AG04450 (cell line): ENCODE results near the gene CRYBG3. TPM values are rescaled to one million over a fixed set of nuclear protein-coding genes. Genes with fewer than 3 reads are reported as not detected.
"Not testable (repeated sequence)": the region's sequence is repeated elsewhere in the genome, so short reads cannot be mapped to it uniquely, and the experiment has no call there.

Experiments used
- CTCF ChIA-PET: fragments of 300-600, 350-600 bp; formaldehyde crosslinking; extraction: SDS; loops from one replicate; lab custom pipeline; 2022; ENCODE audit warnings: antibody characterized with exemption, inconsistent platforms; lab: Charles Lee
- POLR2A ChIA-PET: fragments of 350-600 bp; formaldehyde crosslinking; extraction: SDS; loops from one replicate; lab custom pipeline; 2021; ENCODE audit warnings: antibody characterized with exemption, inconsistent platforms; lab: Yijun Ruan, JAX
- DNase-seq: peaks from one replicate; pipeline ENCODE4 v3.0.0-alpha.2; 2011; ENCODE audit warnings: low read depth, low spot score
- H3K27ac ChIP-seq: one replicate; pipeline ENCODE4 v1.5.1; 2012; ENCODE audit warnings: low read depth, low read length, control low read depth
- H3K27me3 ChIP-seq: one replicate; pipeline ENCODE4 v1.6.0; 2012; ENCODE audit warnings: low read length; ENCODE audit not compliant: control insufficient read depth, insufficient read depth
- H3K4me3 ChIP-seq: 2 replicates; pipeline ENCODE4 v1.5.1; 2011; ENCODE audit warnings: mild to moderate bottlenecking, low read depth, low read length, control low read depth
- H3K9me3 ChIP-seq: 2 replicates; pipeline ENCODE4 v1.5.1; 2012; ENCODE audit warnings: low read length; ENCODE audit not compliant: control insufficient read depth, insufficient read depth
- CTCF ChIP-seq: IDR thresholded peaks from 2 replicates; pipeline ENCODE4 v1.5.1; 2011; ENCODE audit warnings: low read depth, low read length, control low read depth, inconsistent platforms
- polyA plus RNA-seq: library from polyadenylated mRNA; depleted of rRNA; stranded (reverse); fragments of >200 nt; gene quantifications from 2 replicates; pipeline ENCODE4 v1.2.3, GENCODE V29; 2011

The CRYBG3 gene
- polyA plus RNA-seq, 1 experiment: 9.9 TPM

DNA sequence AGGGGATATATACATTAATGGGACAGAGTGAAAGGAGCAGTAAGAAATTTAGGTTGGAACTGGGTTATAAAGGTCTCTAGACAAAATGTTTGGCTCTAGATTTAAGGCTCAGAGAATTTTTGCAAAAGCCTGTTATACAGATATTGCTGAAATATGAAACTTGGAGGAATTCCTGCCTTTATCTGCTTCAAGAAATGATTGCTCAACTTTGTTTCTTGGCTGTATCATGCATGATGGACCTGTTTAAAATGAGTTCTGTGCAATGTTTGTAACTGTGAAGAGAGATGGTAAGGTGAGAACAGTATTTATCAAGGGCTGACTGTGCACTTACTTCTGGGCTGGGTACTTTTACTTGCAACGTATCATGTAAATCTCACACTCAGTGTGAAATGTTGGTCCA, 3.3 kb downstream of the CRYBG3 start:
- no peak for DNase-seq
- H3K9me3 ChIP-seq: no peaks in the 10 kb centered on the region
- ChIA-PET CTCF (no interaction called here), POLR2A (no interaction called here)
- no peaks in the 10 kb centered on the region for H3K27me3 ChIP-seq
- H3K4me3 ChIP-seq: no peak overlapping the region
- TF ChIP-seq CTCF: no peak
- H3K27ac ChIP-seq: no peak overlapping the region

DNA sequence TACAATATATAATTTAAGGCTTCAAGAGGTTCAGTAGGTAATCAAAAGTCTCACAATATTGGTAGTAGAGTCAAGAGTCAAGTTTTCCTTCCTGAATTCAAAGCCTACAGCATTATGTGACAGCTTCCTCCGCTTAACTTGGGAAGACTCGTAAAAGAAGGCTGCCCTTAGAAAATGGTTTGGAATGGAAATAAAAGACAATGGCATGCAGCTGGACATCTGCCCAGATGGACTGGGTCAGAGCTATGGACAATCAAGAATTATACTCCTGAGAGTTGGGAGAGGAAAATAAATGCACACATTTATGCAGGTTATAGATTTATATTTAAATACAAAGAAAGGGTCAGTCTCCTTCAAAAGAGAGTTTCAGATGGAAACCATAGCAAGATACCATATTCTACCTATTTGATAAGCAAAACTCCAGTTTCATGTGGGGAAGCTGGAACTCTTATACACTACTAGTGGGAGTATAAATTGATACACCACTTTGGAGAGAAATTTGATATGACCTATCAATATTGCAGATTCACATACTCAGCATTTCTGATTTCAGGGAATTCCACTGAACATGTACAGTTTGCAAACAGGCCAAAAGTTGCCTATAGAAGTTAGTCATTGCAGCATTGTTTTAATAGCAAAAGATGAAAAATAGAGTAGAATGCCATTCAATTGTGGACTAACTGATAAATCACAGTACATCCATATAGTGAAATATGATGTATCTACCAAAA, 6.1 kb downstream of the CRYBG3 start:
- no peak overlapping the region for H3K4me3 ChIP-seq
- ChIA-PET POLR2A (no interaction called here), CTCF (interaction anchor here (0.6 kb wide), 1 partner anchor 1196 kb away, joined by 3 read pairs; no protein-coding TSS in a partner anchor)
- H3K9me3 ChIP-seq: no peaks in the 10 kb centered on the region
- TF ChIP-seq CTCF: no peak
- H3K27ac ChIP-seq: no peak overlapping the region
- no peaks in the 10 kb centered on the region for H3K27me3 ChIP-seq
- no peak for DNase-seq

- Histone ChIP-seq H3K27me3 (no peaks in the 10 kb centered on the region), H3K27ac (no peak overlapping the region), H3K9me3 (no peaks in the 10 kb centered on the region), H3K4me3 (no peak overlapping the region)
- no peak for DNase-seq
- ChIA-PET CTCF (interaction anchor here (1.2 kb wide), 1 partner anchor 185 kb away, joined by 3 read pairs; no protein-coding TSS in a partner anchor), POLR2A (no interaction called here)
- no peak for TF ChIP-seq CTCF
Observed at GRCh38 chr3:97829198-97829597, 7.4 kb downstream of the CRYBG3 start.

- no peak for TF ChIP-seq CTCF
- no peak for DNase-seq
- Histone ChIP-seq H3K9me3 (no peaks in the 10 kb centered on the region), H3K4me3 (no peak overlapping the region), H3K27me3 (no peaks in the 10 kb centered on the region), H3K27ac (no peak overlapping the region)
- POLR2A ChIA-PET: no interaction called here
- CTCF ChIA-PET: no interaction called here
Observed at GRCh38 chr3:97830638-97831037, 8.8 kb downstream of the CRYBG3 start.

- no peaks in the 10 kb centered on the region for H3K27me3 ChIP-seq
- H3K27ac ChIP-seq: no peak overlapping the region
- H3K4me3 ChIP-seq: no peak overlapping the region
- ChIA-PET POLR2A (no interaction called here), CTCF (no interaction called here)
- TF ChIP-seq CTCF: no peak
- DNase-seq: no peak
- H3K9me3 ChIP-seq: no peaks in the 10 kb centered on the region
Observed at GRCh38 chr3:97831140-97831539, 9.3 kb downstream of the CRYBG3 start.

DNA sequence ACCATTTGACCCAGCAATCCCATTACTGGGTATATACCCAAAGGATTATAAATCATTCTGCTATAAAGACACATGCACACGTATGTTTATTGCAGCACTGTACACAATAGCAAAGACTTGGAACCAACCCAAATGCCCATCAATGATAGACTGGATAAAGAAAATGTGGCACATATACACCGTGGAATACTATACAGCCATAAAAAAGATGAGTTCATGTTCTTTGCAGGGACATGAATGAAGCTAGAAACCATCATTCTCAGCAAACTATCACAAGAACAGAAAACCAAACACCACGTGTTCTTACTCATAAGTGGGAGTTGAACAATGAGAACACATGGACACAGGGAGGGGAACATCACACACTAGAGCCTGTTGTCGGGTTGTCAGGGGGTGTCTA, 11.4 kb downstream of the CRYBG3 start:
- H3K4me3 ChIP-seq, H3K27me3 ChIP-seq, DNase-seq, H3K27ac ChIP-seq, POLR2A ChIA-PET, H3K9me3 ChIP-seq: not testable (repeated sequence)
- CTCF ChIA-PET: interaction anchor here (1.3 kb wide), 1 partner anchor 12 kb away, joined by 5 read pairs; no protein-coding TSS in a partner anchor
